ENCODE measurements around the gene ABCC1.

Gene ABCC1

DNA sequence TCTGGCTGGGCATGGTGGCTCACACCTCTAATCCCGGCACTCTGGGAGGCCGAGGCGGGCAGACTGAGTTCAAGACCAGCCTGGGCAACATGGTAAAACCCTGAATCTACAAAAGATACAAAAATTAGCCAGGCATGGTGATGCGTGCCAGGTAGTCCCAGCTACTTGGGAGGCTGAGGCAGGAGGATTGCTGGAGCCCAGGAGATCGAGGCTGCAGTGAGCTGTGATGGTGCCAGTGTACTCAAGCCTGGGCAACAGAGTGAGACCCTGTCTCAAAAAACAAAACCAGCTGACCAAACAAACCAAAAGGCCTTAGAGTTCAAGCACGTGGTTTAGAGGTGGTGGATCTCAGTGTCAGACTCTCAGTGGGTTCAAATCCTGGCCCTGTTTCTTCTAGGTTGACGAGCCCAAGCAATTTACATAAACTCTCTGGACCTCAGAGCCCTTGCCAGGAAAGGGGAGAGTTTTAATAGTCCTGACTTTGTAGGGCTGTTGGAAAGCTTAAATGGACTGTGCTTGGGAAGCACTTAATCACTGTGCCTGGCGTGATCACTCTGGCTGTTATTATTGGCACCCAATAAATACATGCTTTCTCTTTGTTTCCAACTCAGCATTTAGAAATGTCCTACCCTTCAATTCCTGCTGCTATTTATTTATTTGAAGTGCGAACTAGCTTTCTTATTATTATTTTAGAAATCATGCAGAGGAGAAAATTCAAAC, 44.7 kb downstream of the ABCC1 start:
- DNase-seq = no peak

DNA sequence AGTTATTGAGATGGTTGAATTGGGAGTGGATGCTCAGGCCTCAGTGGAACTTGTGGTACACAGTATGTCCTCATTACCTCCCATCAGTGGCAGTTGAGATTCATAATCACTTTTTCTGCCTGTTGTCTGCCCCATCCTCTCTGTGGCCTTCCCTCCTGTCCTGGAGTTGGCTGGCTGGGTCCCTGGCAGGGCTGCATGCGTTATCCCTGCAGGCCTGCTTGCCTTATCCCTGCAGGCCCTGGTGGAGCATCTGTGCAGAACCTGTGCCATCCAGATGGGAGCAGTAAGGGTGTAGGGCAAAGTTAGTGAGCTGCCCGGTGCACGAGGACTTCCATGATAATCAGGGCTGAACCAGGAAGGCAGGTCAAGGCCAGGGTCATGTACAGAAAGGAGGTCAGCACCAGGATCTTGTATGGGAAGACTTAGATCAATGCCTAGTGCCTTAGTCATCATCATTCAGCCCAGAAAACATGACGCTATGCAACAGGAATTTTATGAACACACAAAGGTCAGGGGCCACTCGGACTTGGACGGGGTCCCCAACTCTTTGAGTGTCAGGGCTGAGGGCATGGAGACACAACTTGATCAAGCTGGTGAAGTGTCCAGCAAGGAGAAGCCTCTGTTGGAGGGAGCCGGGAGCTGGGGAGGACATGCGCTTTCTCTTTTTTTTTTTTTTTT, 47.2 kb downstream of the ABCC1 start:
- no peak for DNase-seq

DNA sequence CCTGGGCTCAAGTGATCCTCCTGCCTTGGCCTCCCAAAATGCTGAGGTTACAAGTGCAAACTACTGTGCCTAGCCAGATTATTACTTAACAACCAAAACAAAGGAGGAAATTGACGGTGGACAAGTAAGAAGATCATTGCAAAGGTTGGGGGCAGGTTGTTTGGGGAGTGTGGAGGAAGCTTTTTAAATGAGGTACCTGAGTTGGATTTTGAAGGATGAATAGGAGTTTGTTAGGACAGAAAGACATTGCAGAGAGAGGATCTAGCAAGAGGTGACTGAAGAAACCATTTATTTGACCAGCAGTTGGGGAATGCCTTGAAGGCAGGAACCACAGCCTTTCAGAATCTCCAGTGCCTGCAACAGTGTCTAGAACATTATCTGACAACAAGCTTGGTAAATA, 51.3 kb downstream of the ABCC1 start:
- DNase-seq = no peak

DNA sequence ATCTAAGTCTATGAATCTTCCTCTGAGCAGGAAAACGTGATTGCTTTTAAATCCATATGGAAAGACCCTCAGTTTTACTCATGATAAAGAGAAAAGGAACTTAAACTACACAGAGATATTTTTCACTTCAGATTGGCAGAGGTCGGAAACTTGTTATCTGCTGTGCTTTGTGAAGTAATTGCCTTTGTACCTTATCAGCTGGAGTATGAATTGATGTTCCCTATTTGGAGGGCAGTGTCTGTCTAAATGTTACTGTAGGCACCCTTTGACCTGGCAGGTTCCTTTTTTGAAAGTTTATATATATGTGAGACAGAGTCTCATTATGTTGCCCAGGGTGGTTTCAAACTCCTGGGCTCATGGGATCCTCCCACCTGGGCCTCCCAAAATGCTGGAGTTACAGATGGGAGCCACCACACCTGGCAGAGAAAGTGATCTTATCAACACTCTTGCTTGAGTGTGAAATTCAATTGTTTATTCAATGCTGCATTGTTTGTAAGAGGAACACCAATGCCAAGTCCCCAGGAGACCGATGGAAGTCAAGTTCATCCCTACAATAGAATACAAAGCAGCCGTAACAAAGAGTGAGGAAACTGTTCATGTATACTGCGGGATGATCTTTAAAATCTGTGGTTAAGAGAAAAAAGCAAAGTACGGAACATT, 52.3 kb downstream of the ABCC1 start:
- no peak for DNase-seq

- no peak for DNase-seq
These were observed 54.4 kb downstream of the ABCC1 start for GRCh38 chr16:16003719-16004313.

DNA sequence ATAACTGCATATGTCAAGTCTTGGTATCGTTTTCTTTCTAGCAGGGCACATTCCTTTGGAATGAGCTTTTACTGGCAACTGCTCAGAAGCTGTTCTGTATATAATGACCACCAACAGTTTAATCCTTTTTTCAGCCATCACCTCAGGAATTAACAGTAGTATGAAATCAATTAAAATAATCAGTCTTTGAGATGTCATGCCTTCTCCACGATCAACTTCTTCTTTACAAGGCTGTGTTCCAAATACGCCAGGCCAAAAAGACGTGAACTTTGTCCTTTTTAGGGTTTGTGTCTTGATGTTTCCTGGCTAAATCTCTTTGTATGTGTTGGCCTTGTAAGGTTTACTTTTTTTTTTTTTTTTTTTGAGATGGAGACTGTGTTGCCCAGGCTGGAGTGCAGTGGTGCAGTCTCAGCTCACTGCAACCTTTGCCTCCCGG, 54.9 kb downstream of the ABCC1 start:
- DNase-seq = no peak

DNA sequence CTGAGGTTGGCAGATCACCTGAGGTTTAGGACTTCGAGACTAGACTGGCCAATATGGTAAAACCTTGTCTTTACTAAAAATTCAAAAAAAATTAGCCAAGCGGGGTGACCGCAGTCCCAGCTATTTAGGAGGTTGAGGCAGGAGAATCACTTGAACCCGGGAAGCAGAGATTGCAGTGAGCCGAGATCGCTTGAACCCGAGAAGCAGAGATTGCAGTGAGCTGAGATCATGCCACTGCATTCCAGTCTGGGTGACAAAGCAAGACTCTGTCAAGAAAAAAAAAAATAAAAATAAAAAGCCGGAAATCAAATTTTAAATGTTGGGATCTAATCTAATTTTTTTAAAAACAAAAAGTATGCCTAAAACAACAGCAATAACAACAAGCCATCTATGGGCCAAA, 56.3 kb downstream of the ABCC1 start:
- no peak for DNase-seq

DNA sequence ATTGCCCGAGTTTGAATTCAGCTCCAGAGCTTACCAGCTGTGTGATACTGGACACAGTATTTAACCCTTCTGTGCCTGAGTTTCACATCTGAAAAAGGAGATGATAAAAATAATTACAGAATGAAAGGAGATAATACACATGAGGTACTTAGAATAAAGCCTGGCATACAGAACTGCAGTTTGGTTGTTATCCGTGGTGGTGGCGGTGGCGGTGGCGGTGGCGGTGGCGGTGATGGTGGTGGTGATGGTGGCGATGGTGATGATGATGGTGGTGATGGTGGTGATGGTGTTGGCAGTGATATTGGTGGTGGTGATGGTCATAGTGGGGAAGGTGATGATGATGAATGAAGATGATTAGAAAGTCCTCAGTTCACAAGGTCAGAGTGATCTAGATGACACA, 57.2 kb downstream of the ABCC1 start:
- DNase-seq = no peak

DNA sequence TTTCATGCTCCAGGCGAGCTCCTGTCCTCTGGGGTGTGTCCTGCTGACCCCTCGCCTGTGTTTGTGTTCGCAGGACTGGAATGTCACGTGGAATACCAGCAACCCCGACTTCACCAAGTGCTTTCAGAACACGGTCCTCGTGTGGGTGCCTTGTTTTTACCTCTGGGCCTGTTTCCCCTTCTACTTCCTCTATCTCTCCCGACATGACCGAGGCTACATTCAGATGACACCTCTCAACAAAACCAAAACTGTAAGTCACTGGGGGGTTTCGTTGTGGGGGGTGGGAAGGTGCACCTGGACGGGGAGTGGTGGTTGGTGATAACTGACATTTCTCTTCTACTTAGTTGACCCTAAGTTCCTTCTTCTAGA, 58.3 kb downstream of the ABCC1 start:
- DNase-seq = no peak

DNA sequence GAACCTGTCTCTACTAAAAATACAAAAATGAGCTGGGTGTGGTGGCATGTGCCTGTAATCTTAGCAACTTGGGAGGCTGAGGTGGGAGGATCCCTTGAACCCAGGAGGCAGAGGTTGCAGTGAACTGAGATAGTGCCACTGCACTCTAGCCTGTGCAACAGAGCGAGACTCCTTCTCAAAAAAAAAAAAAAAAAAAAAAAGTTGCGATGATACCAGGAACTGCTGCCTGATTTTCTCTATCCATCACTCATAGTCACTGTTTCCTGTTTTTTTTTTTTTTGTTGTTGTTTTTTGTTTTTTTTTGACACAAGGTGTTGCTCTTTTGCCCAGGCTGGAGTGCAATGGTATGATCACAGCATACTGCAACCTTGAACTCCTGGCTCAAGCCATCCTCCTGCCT, 59.2 kb downstream of the ABCC1 start:
- DNase-seq = no peak

- no peak for DNase-seq
These were observed 60.0 kb downstream of the ABCC1 start for GRCh38 chr16:16009401-16009800.

DNA sequence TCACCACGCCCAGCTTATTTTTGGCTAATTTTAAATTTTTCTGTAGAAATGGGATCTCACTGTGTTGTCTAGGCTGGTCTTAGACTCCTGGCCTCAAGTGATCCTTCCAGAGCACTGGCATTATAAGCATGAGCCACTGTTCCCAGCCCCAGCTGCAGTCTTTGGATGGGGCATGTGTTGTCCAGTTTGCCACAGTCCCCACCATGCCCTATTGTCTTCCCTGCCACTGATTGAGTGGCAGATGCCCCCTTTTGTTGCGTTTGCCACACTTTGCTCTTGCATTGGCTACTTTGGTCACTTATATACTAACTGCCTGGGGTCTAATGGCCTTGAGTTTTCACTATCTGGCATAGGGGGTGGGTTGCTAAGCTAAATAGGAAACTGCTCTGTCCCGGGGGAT, 60.8 kb downstream of the ABCC1 start:
- no peak for DNase-seq

DNA sequence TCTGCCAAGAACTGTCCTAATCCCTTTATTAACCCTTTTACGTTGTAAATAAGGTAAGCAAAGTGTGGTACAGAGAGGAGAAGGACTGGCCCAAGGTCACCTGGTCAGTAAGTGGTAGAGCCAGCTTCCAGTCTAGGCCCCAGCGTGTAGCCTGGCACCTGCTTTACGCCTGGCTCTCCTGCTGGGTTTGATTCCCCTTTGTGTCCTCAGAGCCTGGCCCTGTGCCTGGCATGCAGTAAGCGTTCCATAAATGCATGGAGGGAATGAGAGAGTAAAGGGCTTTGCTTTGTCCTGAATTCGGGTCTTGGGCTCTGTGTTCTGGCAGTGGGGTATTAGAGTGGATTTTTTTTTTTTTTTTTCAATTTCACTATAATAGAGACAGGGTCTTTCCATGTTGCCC, 62.7 kb downstream of the ABCC1 start:
- DNase-seq = no peak

GRCh38 chr16:16013812-16014211, 64.4 kb downstream of the ABCC1 start:
- no peak for DNase-seq

GRCh38 chr16:16014329-16015224, 65.2 kb downstream of the ABCC1 start:
- no peak for DNase-seq

GRCh38 chr16:16015849-16016248, 66.4 kb downstream of the ABCC1 start:
- no peak for DNase-seq

GRCh38 chr16:16016388-16016964, 67.1 kb downstream of the ABCC1 start:
- no peak for DNase-seq

GRCh38 chr16:16017812-16018211, 68.4 kb downstream of the ABCC1 start:
- DNase-seq = no peak

- no peak for DNase-seq
These were observed 69.3 kb downstream of the ABCC1 start for GRCh38 chr16:16018705-16019104.

DNA sequence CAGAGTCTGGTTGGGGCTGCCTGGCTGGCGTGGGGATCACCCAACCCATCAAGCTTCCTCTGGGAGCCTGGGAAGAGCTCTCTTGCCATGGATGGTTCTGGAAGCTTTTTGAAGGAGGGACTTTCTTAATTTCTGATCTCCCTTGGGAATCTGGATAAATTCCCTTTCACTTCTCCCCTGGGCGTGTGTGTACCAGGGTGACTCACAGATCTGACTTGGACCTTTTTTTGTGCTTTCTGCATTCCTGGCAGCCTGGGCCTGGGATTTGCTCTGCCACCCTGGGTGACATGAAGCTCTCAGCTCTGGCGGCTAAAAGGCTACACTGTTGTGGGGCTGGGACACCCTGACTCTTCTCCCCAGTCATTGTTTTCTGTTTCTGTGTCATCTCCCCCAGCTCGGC, 70.1 kb downstream of the ABCC1 start:
- DNase-seq = no peak

DNA sequence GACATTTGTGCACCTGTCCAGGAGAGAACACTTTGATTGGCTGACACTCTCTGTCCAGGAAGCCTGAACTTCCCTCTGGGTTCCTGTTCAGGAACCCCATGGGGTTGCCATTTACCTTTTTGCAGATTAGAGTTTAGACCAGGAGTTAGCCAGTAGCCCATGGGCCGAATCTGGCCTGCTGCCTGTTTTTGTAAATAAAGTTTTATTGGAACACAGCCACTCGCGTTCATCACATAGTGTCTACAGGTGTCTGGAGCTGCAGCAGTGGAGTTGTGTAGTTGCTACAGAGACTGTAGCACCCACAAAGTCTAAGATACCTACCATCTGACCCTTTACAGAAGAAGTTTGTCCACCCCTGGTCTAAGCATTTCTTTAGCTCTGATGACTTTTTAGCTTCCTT, 70.9 kb downstream of the ABCC1 start:
- no peak for DNase-seq

DNA sequence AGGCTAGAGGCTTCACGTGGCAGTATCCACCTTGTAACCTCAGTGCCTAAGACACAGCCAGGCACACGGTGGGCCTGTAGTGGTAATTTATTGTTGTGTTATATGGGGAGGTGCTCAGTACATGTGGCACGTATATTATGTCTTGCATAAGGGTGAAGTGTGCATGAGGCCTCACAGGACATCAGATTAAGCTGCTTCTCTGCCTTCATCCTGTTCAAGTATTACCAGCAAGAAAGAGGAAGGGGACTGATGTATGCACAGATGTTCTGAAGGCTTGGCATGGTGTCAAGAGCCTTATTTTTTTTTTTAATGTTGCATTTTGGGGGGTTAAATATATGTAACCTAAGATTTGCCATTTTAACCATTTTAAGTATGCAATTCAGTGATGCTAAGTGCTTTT, 71.6 kb downstream of the ABCC1 start:
- DNase-seq = no peak

GRCh38 chr16:16021646-16021987, 72.2 kb downstream of the ABCC1 start:
- no peak for DNase-seq

Data from stimulated activated CD4-positive, alpha-beta T cell treated with anti-CD3 and anti-CD28 coated beads, Interleukin-4, amount 100 ng/mL, for 24 hours (primary cell).